Hippocampal formation (tissue), 2 donors: Measurements from ENCODE around the gene TMEM106C.

ENCODE experiments used
- DNase-seq, 2 donors: peaks; one replicate each; lab custom pipeline; 2025; lab: John Stamatoyannopoulos, UW

TMEM106C gene

GRCh38 chr12:47963340-47964040, at the start of gene TMEM106C:
Gene TMEM106C, plus strand, starts transcription at chr12:47963596. Its CDS starts 641 bp downstream, at chr12:47964237.
- peak; percentile 73 to 84 for DNase-seq

GRCh38 chr12:47920913-47921312, 42.5 kb upstream of the TMEM106C start:
- DNase-seq = no peak

- no peak for DNase-seq
Observed at GRCh38 chr12:47921907-47922306, 41.5 kb upstream of the TMEM106C start.

GRCh38 chr12:47927346-47927745, 36.0 kb upstream of the TMEM106C start:
- DNase-seq = no peak

- no peak for DNase-seq
Observed at GRCh38 chr12:47930634-47931033, 32.8 kb upstream of the TMEM106C start.

GRCh38 chr12:47931187-47931586, 32.2 kb upstream of the TMEM106C start:
- no peak for DNase-seq

- DNase-seq = no peak
Observed at GRCh38 chr12:47935184-47935583, 28.2 kb upstream of the TMEM106C start.

GRCh38 chr12:47938093-47938492, 25.3 kb upstream of the TMEM106C start:
- no peak for DNase-seq

GRCh38 chr12:47938594-47938993, 24.8 kb upstream of the TMEM106C start:
- no peak for DNase-seq

GRCh38 chr12:47939009-47939601, 24.3 kb upstream of the TMEM106C start:
- no peak for DNase-seq

- no peak for DNase-seq
Observed at GRCh38 chr12:47940773-47941474, 22.5 kb upstream of the TMEM106C start.

GRCh38 chr12:47941475-47941780, 22.0 kb upstream of the TMEM106C start:
- no peak for DNase-seq

- DNase-seq = no peak
Observed at GRCh38 chr12:47941871-47942613, 21.4 kb upstream of the TMEM106C start.

GRCh38 chr12:47942614-47943225, 20.7 kb upstream of the TMEM106C start:
- no peak for DNase-seq

- DNase-seq = no peak
Observed at GRCh38 chr12:47943623-47944340, 19.6 kb upstream of the TMEM106C start.

- DNase-seq = no peak
Observed at GRCh38 chr12:47944685-47945340, 18.6 kb upstream of the TMEM106C start.

GRCh38 chr12:47945341-47945728, 18.1 kb upstream of the TMEM106C start:
- DNase-seq = no peak

GRCh38 chr12:47946413-47947323, 16.7 kb upstream of the TMEM106C start:
- no peak for DNase-seq

GRCh38 chr12:47947341-47947740, 16.1 kb upstream of the TMEM106C start:
- no peak for DNase-seq
